Activated naive CD4-positive, alpha-beta T cell treated with anti-CD3 and anti-CD28 coated beads, Interleukin-2, amount 10 ng/mL, durations not matched to agents 7 days and 5 days (primary cell): ENCODE measurements around the gene RYR3.
"Not testable (repeated sequence)": the region's sequence is repeated elsewhere in the genome, so short reads cannot be mapped to it uniquely, and the experiment has no call there.

Source experiments
- CTCF ChIA-PET: fragments of 350-600 bp; sonication (Branson Sonifier 250); formaldehyde crosslinking; loops from one replicate; lab custom pipeline; 2021; ENCODE audit warnings: antibody characterized with exemption; lab: Charles Lee
- DNase-seq: peaks from one replicate; pipeline ENCODE4 v3.0.0-alpha.2; 2020
- H3K27ac Mint-ChIP-seq: one replicate; pipeline ENCODE4 v1.8.0; 2021; ENCODE audit warnings: mild to moderate bottlenecking, moderate library complexity, mixed read lengths
- H3K27me3 Mint-ChIP-seq: one replicate; pipeline ENCODE4 v1.8.0; 2021; ENCODE audit warnings: mild to moderate bottlenecking, mixed read lengths
- H3K36me3 Mint-ChIP-seq: one replicate; pipeline ENCODE4 v1.8.0; 2021; ENCODE audit warnings: mixed read lengths
- H3K4me1 Mint-ChIP-seq: one replicate; pipeline ENCODE4 v1.8.0; 2021; ENCODE audit warnings: mixed read lengths
- H3K4me3 Mint-ChIP-seq: one replicate; pipeline ENCODE4 v1.8.0; 2021; ENCODE audit warnings: mild to moderate bottlenecking, moderate library complexity, mixed read lengths
- H3K9me3 Mint-ChIP-seq: one replicate; pipeline ENCODE4 v1.8.0; 2021; ENCODE audit warnings: mixed read lengths

Gene RYR3

DNA sequence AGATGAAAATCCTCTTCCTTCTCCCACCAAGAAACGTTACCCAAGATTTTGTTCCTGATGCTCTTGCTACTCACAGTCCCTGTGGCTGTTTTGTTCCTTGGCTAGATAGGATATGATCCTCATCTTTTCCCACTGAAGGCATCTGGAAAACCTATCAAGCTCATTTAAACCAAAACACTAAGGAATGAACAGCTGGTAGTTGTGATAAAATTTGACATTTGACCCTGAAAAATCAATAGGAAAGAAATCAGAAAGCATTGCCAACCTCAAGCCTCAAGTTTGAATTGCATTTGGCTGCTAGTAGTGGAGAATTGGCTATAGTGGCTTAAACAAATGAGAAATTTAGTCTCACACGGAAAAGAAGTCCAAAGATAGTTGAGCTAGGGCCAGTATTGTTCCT is 486.9 kb downstream of the RYR3 start:
- Mint-ChIP-seq H3K9me3 (no peaks in the 10 kb centered on the region), H3K4me3 (no peak overlapping the region), H3K36me3 (no peaks in the 10 kb centered on the region), H3K27ac (no peak overlapping the region), H3K4me1 (no peaks in the 10 kb centered on the region), H3K27me3 (peaks cover 10% of the 10 kb centered on the region)
- CTCF ChIA-PET: no interaction called here
- DNase-seq: no peak

DNA sequence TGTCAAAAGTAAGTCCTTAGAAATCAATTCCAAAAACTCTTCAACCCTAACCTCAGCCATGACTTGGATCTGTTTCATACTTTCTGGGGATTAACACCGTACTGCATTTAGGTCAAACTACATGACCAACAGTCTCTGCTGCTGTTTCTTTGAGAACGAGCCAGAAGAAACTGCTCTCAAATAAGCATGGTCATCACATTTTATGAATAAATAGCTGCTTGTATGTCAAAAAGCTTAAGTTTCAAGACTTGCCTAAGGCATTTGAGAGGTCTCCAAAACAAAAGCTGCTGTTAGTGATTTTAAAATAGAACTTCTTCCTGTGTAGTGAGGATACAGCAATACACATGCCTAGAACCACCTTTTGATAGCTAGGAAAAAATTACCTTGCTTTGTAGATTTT is 491.2 kb downstream of the RYR3 start:
- CTCF ChIA-PET: no interaction called here
- Mint-ChIP-seq H3K4me1 (no peaks in the 10 kb centered on the region), H3K4me3 (no peak overlapping the region), H3K27me3 (peaks cover 14% of the 10 kb centered on the region), H3K27ac (no peak overlapping the region), H3K9me3 (no peaks in the 10 kb centered on the region), H3K36me3 (no peaks in the 10 kb centered on the region)
- DNase-seq: no peak

DNA sequence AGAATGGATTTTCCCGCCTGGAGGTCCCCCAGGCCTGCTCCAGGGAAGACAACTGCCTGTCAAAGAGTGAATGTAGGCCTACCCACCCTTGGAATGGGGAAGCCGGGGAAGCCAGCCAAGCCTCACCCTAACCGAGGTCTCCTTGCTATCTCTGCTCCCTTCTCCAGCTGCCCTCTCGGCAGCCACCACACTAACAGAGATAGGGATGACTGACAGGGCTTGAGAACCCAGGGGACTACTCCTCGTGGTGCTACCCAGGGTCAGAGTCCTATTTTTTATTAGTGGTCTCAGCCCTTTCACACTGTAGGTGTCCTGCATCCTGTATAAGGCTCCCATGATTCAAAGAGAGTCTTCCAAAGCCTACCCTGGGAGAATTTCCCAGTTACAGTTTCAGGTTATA is 496.9 kb downstream of the RYR3 start:
- Mint-ChIP-seq H3K27ac (no peak overlapping the region), H3K36me3 (no peaks in the 10 kb centered on the region), H3K27me3 (peaks cover 5% of the 10 kb centered on the region), H3K4me3 (no peak overlapping the region), H3K4me1 (no peaks in the 10 kb centered on the region), H3K9me3 (peaks cover 1% of the 10 kb centered on the region)
- DNase-seq: no peak
- CTCF ChIA-PET: no interaction called here

DNA sequence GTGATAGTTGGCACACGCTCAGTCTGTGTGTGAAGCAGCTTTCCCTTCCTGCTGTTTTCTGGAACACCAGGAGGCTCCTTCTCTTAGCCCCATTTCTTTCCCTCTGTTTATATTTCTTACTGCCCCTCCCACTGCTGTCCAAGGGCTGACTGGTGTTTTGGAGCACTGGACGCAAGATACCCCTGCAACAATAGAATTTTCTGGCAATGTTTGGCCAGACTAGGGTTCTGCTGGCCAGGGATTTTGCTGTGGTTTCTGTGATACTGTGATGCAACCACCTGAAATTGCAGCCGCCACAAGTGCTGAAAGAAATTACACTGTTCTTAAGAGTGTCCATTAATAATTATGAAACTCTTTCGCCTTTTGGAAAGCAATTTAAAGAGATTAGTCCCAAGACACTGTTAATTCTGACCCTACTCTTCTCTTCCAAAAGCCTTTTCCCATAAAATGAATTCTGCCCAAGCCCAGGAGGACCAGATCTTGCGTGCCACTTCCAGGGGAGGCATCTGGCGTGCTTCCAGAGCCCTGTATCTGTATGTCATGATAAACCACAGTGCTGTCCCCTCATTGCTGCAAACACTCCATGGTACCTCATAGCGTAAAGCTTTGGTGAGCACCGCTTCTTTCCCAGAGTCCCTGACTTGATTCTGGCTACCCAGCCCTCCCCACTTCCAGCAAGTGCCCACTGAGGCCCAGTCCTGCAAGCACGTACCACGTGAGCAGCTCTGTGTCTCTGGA is 498.1 kb downstream of the RYR3 start:
- no peak for DNase-seq
- H3K27me3 Mint-ChIP-seq: peaks cover 5% of the 10 kb centered on the region
- CTCF ChIA-PET: no interaction called here

DNA sequence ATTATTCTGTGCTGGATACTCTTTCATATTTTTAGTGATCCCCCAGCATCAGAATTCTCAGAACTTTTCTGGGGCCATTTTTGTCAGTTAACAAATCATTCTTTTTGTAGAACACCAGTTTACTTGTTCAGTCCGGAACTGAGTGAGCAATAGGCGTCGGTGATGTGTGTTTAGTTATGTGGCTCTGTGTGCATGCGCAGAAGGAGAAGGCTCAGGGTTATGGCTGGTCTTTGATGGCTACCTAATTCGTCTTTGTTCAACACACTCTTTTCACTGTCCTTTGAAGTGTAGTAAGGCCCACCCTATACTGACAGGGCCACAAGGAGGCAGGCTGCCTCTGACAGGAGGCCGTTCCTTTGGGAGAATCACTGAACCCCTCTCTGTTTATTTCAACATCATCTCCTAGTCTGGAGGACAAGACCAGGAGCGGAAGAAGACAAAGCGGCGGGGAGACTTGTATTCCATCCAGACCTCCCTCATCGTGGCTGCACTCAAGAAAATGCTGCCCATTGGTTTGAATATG is 499.4 kb downstream of the RYR3 start:
- H3K36me3 Mint-ChIP-seq: no peaks in the 10 kb centered on the region
- peaks cover 1% of the 10 kb centered on the region for H3K9me3 Mint-ChIP-seq

More for the DNA sequence above, 498.1 kb downstream of the RYR3 start:
- Mint-ChIP-seq H3K36me3 (no peaks in the 10 kb centered on the region), H3K4me3 (no peak overlapping the region), H3K27ac (no peak overlapping the region), H3K4me1 (no peaks in the 10 kb centered on the region), H3K9me3 (peaks cover 1% of the 10 kb centered on the region)

DNA sequence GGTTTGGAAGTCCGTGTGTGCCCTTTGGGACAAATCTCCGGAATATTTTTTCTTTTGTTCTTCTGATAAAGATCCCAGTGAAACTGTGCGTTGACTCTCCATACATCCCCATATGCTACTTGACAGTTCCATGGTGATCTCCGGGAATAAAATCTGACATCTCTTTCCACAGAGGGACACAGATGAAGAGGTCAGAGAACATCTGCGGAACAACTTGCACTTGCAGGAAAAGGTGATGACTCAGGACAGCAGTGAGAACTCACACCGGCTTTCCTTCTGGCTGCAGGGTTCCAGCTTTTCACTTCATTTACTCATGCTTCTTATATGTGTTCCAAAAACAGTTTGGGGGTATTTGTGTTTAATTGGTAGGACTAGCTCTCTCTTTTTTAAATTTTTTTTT is 500.0 kb downstream of the RYR3 start:
- peaks cover 5% of the 10 kb centered on the region for H3K27me3 Mint-ChIP-seq
- DNase-seq: no peak
- H3K36me3 Mint-ChIP-seq: no peaks in the 10 kb centered on the region
- H3K27ac Mint-ChIP-seq: no peak overlapping the region
- no peak overlapping the region for H3K4me3 Mint-ChIP-seq
- CTCF ChIA-PET: no interaction called here
- H3K9me3 Mint-ChIP-seq: peaks cover 1% of the 10 kb centered on the region
- no peaks in the 10 kb centered on the region for H3K4me1 Mint-ChIP-seq

More for the DNA sequence above, 499.4 kb downstream of the RYR3 start:
- Mint-ChIP-seq H3K4me3 (no peak overlapping the region), H3K27me3 (peaks cover 5% of the 10 kb centered on the region), H3K4me1 (no peaks in the 10 kb centered on the region), H3K27ac (no peak overlapping the region)
- DNase-seq: no peak
- CTCF ChIA-PET: no interaction called here

DNA sequence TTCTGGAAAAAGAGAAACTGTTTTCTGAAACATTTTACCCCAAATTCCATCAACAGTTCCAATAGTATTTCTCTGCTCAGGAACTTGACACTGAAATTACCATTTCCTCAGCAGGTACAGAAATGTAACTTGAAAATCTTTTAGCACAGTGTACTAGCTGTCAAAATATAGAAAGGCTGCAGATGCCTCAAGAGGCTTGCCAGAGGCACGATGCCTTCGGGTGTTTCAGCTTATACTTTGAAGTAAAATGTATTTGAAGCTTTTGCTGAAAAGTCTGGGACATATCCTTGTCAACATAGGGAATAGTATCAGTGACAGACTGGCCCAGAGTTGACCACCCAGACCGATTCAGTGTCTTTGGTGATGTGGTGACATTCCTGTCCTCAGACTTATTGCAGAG is 503.1 kb downstream of the RYR3 start:
- H3K36me3 Mint-ChIP-seq: no peaks in the 10 kb centered on the region
- peaks cover 1% of the 10 kb centered on the region for H3K9me3 Mint-ChIP-seq
- H3K4me1 Mint-ChIP-seq: no peaks in the 10 kb centered on the region
- DNase-seq: no peak
- CTCF ChIA-PET: no interaction called here
- no peak overlapping the region for H3K4me3 Mint-ChIP-seq
- no peaks in the 10 kb centered on the region for H3K27me3 Mint-ChIP-seq
- no peak overlapping the region for H3K27ac Mint-ChIP-seq

DNA sequence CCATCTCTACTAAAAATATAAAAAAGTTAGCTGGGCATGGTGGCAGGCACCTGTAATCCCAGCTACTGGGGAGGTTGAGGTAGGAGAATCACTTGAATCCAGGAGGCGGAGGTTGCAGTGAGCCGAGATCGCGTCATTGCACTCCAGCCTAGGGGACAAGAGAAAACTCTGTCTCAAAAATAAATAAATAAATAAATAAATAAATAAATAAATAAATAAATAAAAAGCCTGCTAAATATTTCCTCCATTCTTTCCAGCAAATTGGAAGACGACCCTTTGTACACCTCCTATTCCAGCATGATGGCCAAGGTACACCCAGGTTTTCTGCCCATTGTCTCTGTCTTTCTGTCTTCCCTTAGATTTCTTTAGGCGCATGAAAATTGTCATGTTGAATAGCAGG is 508.7 kb downstream of the RYR3 start:
- DNase-seq, H3K27ac Mint-ChIP-seq, CTCF ChIA-PET, H3K9me3 Mint-ChIP-seq, H3K36me3 Mint-ChIP-seq, H3K4me3 Mint-ChIP-seq, H3K27me3 Mint-ChIP-seq, H3K4me1 Mint-ChIP-seq: not testable (repeated sequence)

DNA sequence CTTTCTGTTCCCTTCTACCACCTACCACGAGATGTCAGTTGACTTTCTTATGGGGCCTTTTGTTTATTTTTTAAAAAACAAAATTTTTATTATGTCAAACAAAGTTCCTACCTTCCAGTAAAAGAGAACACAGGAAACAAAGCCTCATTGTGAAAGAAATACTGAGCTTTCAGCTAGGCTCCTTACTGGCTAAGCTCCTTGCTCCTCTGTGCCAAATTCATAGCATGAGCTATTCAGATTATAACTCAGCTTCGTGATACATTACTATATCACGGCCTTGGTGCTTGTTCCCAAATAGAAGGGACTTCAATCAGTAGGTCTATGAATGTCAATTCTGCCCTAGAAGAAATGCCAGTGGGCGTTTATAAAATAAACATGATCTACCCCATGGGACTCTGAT is 511.7 kb downstream of the RYR3 start:
- Mint-ChIP-seq H3K4me1 (no peaks in the 10 kb centered on the region), H3K27ac (no peak overlapping the region), H3K4me3 (no peak overlapping the region), H3K27me3 (no peaks in the 10 kb centered on the region), H3K36me3 (no peaks in the 10 kb centered on the region), H3K9me3 (no peaks in the 10 kb centered on the region)
- no peak for DNase-seq
- CTCF ChIA-PET: no interaction called here

DNA sequence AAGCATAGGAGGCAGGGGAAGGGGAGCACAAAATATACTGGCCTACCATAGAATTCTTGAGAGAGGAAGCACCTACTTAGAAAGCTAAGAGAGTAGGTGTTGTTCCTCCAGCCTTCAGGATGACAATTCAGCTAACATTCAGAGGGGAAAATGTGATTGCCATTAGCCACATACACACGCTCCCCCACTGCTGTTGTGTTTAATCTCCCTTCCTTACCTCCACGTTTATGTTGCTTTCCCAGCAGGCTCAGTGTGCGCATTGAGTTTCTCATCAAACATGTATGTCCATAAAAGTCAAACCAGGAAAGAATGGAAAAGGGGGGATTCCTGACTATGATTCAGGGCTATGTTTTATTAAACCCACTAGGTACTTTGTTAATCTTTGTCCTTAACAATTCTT is 512.4 kb downstream of the RYR3 start:
- H3K4me3 Mint-ChIP-seq: no peak overlapping the region
- DNase-seq: no peak
- H3K9me3 Mint-ChIP-seq: no peaks in the 10 kb centered on the region
- CTCF ChIA-PET: no interaction called here
- no peaks in the 10 kb centered on the region for H3K36me3 Mint-ChIP-seq
- H3K27me3 Mint-ChIP-seq: no peaks in the 10 kb centered on the region
- no peaks in the 10 kb centered on the region for H3K4me1 Mint-ChIP-seq
- no peak overlapping the region for H3K27ac Mint-ChIP-seq

DNA sequence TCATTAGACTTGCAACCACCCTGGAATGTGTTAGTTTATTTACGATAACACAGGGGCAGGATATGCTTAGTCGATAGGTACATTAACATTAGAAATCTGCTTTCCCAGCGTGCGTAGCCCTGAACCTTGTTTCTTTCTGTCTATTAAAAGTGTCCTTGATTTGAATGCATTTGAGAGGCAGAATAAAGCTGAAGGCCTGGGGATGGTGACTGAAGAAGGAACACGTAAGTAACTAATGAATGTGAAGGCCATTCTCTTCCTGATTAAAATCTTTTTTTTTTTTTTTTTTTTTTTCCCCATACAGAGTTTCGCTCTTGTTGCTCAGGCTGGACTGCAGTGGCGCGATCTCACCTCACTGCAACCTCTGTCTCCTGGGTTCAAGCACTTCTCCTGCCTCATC is 514.7 kb downstream of the RYR3 start:
- Mint-ChIP-seq H3K27ac (no peak overlapping the region), H3K9me3 (no peaks in the 10 kb centered on the region), H3K27me3 (no peaks in the 10 kb centered on the region), H3K4me1 (no peaks in the 10 kb centered on the region), H3K4me3 (no peak overlapping the region), H3K36me3 (no peaks in the 10 kb centered on the region)
- no peak for DNase-seq
- CTCF ChIA-PET: interaction anchor here (1.2 kb wide), 1 partner anchor 13 kb away, joined by 3 read pairs; no protein-coding TSS in a partner anchor

DNA sequence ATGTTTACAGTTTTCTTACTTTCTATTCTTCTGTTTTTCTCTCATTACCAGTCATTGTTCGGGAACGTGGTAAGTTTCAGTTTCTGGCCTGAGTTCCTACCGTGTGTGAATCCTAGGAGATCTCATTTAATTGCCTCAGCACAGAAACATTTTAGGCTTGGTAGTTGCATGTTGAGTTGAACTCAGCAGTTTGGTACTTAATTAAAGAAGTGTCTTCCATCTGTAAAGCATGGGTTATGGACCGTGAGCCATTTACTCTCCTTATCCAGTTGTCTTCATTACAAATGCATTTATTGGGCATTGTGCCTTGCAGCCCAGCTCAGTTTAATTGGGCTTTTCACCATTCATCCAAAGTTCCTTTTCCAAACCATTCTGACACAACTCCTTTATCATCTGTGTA is 515.4 kb downstream of the RYR3 start:
- CTCF ChIA-PET: no interaction called here
- H3K27me3 Mint-ChIP-seq: no peaks in the 10 kb centered on the region
- no peak overlapping the region for H3K27ac Mint-ChIP-seq
- no peaks in the 10 kb centered on the region for H3K36me3 Mint-ChIP-seq
- no peaks in the 10 kb centered on the region for H3K4me1 Mint-ChIP-seq
- H3K4me3 Mint-ChIP-seq: no peak overlapping the region
- no peak for DNase-seq
- no peaks in the 10 kb centered on the region for H3K9me3 Mint-ChIP-seq

DNA sequence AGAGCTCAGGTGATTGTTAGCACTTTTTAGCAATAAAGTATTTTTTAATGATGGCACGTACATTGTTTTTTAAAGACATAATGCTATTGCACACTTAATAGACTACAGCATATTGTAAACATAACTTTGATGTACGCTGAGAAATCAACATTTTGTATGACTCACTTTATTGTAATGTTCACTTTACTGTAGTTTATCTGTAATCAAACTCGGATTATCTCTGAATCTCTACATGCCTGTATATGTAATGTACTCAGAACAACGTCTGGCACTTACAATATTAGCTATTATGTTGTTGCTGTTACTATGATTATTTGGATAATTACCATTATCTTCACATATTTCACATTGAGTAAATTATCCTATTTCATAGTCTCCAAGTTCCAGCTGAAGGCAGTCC is 519.6 kb downstream of the RYR3 start:
- H3K9me3 Mint-ChIP-seq: no peaks in the 10 kb centered on the region
- no peaks in the 10 kb centered on the region for H3K36me3 Mint-ChIP-seq
- H3K27ac Mint-ChIP-seq: no peak overlapping the region
- H3K4me1 Mint-ChIP-seq: no peaks in the 10 kb centered on the region
- CTCF ChIA-PET: interaction anchor here (0.6 kb wide), 1 partner anchor 381 kb away, joined by 3 read pairs; no protein-coding TSS in a partner anchor
- no peaks in the 10 kb centered on the region for H3K27me3 Mint-ChIP-seq
- no peak overlapping the region for H3K4me3 Mint-ChIP-seq
- no peak for DNase-seq

DNA sequence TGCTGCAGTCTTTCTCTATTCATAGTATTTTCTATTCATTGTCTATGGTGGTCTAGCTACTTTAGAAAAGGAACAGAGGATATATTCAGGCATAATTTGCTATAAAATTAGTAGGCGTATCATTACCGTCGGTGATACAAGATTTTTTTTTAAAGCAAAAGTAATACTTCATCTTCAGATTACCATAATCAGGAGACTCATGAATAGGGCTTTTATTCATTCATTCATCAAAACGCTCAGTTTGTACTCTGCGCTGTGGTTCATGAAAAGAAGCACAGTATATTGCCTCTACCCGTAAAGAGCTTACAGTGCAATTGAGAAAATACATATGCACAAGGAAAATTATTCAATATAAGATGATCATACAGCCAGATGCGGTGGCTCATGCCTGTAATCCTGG is 520.9 kb downstream of the RYR3 start:
- Mint-ChIP-seq H3K36me3 (no peaks in the 10 kb centered on the region), H3K4me3 (no peak overlapping the region), H3K27ac (no peak overlapping the region), H3K9me3 (no peaks in the 10 kb centered on the region), H3K4me1 (no peaks in the 10 kb centered on the region), H3K27me3 (peaks cover 5% of the 10 kb centered on the region)
- DNase-seq: no peak
- CTCF ChIA-PET: no interaction called here

DNA sequence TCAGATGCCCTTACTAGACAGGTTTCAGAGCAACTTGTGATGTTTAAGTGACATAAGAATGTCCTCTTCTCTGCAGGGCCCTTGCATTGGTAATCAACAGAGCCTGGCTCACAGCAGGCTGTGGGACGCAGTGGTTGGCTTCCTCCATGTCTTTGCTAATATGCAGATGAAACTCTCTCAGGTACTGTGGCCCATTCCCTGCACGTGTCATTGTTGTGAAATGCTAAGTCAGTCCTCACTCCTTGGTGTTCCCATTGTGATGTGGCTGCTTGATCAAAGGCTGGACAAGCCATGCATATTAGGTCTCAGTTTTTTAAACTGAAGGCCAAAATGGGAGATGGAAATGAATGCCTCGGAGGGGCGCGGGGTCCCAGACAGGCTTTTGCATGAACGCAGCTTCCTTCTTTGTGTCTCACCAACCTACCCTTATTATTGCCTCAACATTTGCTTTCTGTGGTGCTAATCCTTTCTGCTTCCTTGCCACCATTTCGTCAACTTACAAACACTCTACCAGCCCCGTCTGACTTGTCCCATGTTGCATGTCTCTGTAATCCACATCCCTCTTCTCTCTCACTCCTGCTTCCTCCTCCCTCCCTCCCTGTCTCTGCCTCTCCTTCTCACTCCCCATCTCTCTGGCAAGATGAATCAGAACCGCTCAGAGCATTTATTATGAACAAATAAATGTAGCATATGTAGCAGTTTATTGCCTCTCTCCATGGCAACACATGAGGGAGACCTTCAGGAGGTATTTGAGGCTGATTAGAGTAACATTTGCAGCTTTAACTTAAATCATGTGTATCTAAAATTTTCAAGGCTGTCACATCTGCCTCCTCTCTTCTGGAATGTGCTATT is 524.4 kb downstream of the RYR3 start:
- CTCF ChIA-PET: no interaction called here
- Mint-ChIP-seq H3K4me3 (no peak overlapping the region), H3K36me3 (no peaks in the 10 kb centered on the region), H3K27ac (no peak overlapping the region), H3K9me3 (no peaks in the 10 kb centered on the region), H3K4me1 (no peaks in the 10 kb centered on the region), H3K27me3 (peaks cover 10% of the 10 kb centered on the region)
- DNase-seq: no peak
